ENCODE results near the gene GLT8D1. TPM values are rescaled to one million over a fixed set of nuclear protein-coding genes. Genes with fewer than 3 reads are reported as not detected.

Gene GLT8D1
- total RNA-seq, 2 donors from 2014 or later = 37.8 to 38.3 TPM

DNA sequence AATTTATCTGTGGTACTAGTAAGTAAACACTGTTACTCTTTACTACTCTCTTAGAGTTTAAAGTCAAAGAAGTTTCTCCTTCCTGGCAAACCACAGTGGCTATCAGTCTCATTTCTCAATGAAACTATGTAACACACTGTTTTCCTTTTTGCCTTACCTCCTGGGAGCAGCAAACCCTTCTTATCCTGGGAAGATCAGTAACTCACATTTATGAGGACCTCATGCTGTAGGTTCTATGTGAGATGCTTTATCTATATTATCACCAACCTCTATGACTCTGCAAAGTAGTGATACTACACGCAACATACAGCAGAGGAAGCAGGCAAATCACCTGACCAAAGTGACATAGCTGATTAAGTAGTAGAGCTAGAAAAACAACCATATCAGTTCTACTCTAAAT, 55.2 kb downstream of the GLT8D1 start:
- H3K4me3 Mint-ChIP-seq = no peak overlapping the region
- ATAC-seq (replicated peaks in 1 of 2) = peak; percentile 22 to 47
- H3K9me3 Mint-ChIP-seq = no peaks in the 10 kb centered on the region
- H3K27me3 Mint-ChIP-seq (ENCODE audit: low read depth) = no peaks in the 10 kb centered on the region
- H3K27ac Mint-ChIP-seq = peak overlapping the region; percentile 87
- peaks cover 13 to 38% of the 10 kb centered on the region in 2 donors for H3K36me3 Mint-ChIP-seq (ENCODE audit: insufficient read depth in 2 of 2)
- H3K4me1 Mint-ChIP-seq (ENCODE audit: low read depth) = no peaks in the 10 kb centered on the region
- DNase-seq = no peak

DNA sequence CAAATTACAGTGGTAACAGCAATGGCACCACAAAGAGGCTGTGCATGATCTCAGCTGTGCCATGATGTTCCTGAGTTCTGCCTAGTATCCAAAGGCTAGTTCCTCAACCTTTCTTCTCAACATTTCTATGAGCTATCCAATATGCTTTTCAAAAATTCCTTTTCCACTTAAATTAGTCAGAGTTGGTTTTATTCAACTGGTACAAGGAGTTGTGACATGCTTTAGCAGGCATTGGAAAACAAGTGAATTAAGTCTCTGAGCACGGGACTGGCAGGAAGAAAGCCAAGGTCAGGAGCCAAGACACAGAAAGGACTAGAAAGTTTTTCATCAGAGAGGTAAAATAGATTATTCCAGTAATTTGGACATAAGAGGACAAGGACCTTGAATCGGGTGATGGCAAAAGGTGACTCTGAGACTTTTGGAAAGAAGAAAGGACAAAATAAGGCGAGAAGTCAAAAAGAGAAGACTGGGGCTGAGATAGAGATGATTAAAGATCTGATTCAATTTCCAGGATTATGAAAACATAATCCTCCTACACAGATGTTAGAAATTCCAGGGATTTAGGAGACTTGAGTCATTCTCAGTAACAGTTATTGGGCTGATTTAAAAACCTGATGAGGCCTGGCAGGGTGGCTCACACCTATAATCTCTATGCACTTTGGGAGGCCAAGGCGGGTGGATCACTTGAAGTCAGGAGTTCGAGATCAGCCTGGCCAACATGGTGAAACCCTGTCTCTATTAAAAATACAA, 56.0 kb downstream of the GLT8D1 start:
- H3K9me3 Mint-ChIP-seq = no peaks in the 10 kb centered on the region

DNA sequence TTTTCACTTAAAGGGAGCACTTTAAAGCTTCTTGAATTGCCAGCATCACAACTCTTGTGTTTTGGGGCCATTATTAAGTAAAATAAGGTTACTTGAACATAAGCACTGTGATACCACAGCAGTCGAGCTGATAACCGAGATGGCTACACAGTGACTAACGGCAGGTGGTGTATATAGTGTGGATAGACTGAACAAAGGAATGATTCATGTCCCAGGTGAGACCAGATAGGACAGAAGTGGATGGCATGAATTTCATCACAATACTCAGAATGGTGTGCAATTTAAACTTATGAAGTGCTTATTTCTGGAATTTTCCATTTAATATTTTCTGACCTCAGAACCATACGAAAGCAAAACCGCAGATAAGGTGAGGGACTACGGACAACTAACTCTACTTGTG, 60.0 kb downstream of the GLT8D1 start:
- peaks cover 12 to 48% of the 10 kb centered on the region in 2 donors for H3K36me3 Mint-ChIP-seq (ENCODE audit: insufficient read depth in 2 of 2)
- no peak for DNase-seq
- H3K27me3 Mint-ChIP-seq (ENCODE audit: low read depth) = no peaks in the 10 kb centered on the region
- no peaks in the 10 kb centered on the region for H3K9me3 Mint-ChIP-seq
- no peaks in the 10 kb centered on the region for H3K4me1 Mint-ChIP-seq (ENCODE audit: low read depth)
- ATAC-seq (replicated peaks in 1 of 2) = no peak
- H3K27ac Mint-ChIP-seq = no peak overlapping the region
- H3K4me3 Mint-ChIP-seq = no peak overlapping the region

More for the DNA sequence above, 56.0 kb downstream of the GLT8D1 start:
- H3K4me3 Mint-ChIP-seq = no peak overlapping the region
- H3K36me3 Mint-ChIP-seq (ENCODE audit: insufficient read depth in 2 of 2) = peaks cover 13 to 45% of the 10 kb centered on the region in 2 donors
- peak overlapping the region; percentile 30 for H3K27ac Mint-ChIP-seq
- ATAC-seq (replicated peaks in 1 of 2) (no peak), DNase-seq (no peak)
- H3K4me1 Mint-ChIP-seq (ENCODE audit: low read depth) = no peaks in the 10 kb centered on the region
- no peaks in the 10 kb centered on the region for H3K27me3 Mint-ChIP-seq (ENCODE audit: low read depth)

Other genes with a start within 250 kb of the GLT8D1 start
- under 1 TPM; 0.12 to 0.19 TPM for gene STAB1, start 210.5 kb downstream of the GLT8D1 start, total RNA-seq
- 10 to 100 TPM; 23.5 to 24.3 TPM for gene NT5DC2, start 171.9 kb downstream of the GLT8D1 start, total RNA-seq
- 1 to 10 TPM; 7.4 to 8.9 TPM for gene UQCC5, start 169.2 kb downstream of the GLT8D1 start, total RNA-seq
- gene PBRM1, start 19.9 kb downstream of the GLT8D1 start, total RNA-seq = 10 to 100 TPM; 66.2 to 66.7 TPM
- gene GNL3, start 19.8 kb downstream of the GLT8D1 start, total RNA-seq = 100 to 1,000 TPM; 131 to 158 TPM
- gene SPCS1, start 315 bp upstream of the GLT8D1 start, total RNA-seq = 100 to 1,000 TPM; 100 to 111 TPM
- 10 to 100 TPM; 15.9 to 25.6 TPM for gene NEK4, start 65.1 kb upstream of the GLT8D1 start, total RNA-seq
- gene ITIH1, start 71.8 kb upstream of the GLT8D1 start, total RNA-seq = not detected
- gene ITIH3, start 89.0 kb upstream of the GLT8D1 start, total RNA-seq = not detected
- 10 to 100 TPM; 21.8 to 24.5 TPM for gene ITIH4, start 124.9 kb upstream of the GLT8D1 start, total RNA-seq
- 1 to 10 TPM; 1.3 TPM for gene MUSTN1, start 129.2 kb upstream of the GLT8D1 start, total RNA-seq
- 10 to 100 TPM; 34.4 to 40.8 TPM for gene STIMATE, start 191.8 kb upstream of the GLT8D1 start, total RNA-seq